Measurements from ENCODE around the gene MAP3K8.
"Not testable (repeated sequence)": the region's sequence is repeated elsewhere in the genome, so short reads cannot be mapped to it uniquely, and the experiment has no call there.

MAP3K8 gene

DNA sequence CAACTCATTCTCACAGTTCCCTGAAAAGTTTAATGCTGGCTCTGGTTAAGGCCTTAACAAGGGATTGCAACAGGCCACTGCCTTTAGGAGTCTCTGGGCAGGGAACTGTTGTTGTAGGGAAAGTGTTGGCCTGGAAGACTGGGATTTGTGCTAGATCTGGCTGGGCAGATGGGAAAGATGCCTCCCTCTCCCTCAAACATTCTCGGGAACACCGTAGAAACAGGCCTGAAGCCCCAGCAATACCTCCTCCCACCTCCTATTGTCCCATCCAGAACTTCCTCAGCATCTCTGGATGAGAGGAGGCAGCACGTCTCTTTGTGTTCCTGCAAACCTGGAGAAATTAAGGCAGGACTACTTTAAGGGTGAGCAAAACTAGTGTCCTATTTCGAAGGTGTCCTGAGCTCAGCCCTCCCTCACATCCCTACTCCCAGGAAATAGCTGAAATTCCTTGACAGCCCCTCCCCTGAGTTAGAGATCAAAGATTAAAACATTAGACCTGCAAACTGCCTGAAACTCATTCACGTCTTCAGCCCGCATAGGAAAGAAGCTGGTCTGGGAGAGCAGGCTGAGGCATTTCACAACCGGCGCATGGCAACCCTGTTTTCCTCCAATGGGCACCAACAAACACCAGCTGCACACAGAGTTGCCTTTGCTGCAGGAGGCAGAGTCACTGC is 10.9 kb upstream of the MAP3K8 start:
- no peak for DNase-seq (ENCODE audit: low read depth in 1 of 2, low spot score in 1 of 2)

DNA sequence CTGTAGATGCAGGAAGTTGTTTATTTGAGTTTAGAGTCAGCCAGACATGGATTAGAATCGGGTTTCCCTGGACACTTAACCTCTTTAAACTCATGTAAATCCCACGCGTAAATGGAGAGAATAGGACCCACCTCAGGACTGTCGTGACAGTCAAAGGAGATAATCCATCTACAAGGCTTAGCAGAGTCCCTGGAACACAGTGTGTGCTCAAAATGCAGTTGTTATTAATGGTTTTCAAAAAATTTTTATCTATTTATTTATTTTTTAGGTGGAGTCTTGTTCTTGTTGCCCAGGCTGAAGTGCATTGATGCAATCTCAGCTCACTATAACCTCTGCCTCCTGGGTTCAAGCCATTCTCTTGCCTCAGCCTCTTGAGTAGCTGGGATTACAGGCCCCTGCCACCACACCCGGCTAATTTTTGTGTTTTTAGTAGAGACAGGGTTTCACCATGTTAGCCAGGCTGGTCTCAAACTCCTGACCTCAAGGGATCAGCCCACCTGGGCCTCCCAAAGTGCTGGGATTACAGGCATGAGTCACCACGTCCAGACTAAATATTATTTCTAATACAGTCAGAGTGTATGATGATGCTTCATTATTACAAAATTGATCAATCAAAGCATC is 10.2 kb upstream of the MAP3K8 start:
- DNase-seq (ENCODE audit: low read depth in 1 of 2, low spot score in 1 of 2) = not testable (repeated sequence)

DNA sequence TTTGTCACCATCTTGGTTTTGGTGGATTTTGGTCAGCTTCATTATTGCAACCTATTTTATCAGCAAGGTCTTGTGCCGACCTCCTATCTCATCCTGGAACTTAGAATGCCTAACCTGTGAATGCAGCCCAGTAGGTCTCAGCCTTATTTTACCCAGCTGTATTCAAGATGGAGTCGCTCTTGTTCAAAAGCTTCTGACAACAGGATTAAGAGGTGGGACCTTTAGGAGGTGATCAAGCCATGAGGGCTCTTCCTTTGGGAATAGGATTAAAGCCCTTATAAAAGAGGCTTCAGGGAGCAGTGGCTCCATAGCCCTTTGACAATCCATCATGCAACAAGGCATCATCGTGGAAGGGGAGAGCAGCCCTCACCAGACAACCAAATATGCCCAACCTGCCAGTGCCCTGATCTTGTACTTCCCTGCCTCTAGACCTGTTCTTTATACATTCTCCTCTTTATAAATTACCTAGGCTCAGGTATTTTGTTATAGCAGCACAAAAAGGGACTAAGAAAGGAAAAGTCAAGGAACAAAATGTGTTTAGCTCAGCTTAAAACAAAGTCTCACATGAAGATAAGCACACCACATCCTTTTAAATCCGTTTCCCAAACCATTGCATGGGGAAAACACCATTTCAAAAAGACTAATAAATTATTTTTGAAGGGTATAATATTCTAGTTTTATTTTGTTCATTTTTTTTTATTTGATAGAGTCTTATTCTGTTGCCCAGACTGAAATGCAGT is 8.5 kb upstream of the MAP3K8 start:
- no peak for DNase-seq (ENCODE audit: low read depth in 1 of 2, low spot score in 1 of 2)

DNA sequence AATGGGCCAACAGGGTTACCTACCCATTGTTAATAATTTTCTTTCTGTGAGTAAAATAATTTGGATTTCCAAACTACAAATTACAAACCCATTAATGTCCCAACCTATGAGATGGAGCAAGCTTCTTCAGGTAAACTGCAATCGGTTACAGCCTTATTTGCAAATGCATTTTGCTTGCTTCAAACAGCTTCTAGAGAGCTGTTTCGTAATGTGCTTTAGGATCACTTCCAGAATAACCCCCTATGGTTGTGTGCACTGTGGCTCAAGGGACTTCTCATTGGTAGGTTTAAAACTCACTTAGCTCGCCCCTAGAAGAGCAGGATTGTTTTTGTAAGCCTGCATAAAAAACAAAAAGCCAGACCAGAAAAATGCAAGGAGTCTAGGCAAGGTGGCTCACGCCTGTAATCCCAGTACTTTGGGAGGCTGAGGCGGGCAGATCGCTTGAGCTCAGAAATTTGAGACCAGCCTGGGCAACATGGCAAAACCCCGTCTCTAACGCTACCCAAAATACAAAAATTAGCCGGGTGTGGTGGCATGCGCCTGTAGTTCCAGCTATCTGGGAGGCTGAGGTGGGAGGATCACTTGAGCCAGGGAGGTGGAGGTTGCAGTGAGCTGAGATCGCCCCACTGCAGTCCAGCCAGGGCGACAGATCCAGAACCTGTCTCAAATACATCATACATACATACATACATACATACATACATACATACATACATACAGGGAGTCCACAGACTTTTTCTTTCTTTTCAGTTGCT is 3.3 kb upstream of the MAP3K8 start:
- no peak for DNase-seq (ENCODE audit: low read depth in 1 of 2, low spot score in 1 of 2)

DNA sequence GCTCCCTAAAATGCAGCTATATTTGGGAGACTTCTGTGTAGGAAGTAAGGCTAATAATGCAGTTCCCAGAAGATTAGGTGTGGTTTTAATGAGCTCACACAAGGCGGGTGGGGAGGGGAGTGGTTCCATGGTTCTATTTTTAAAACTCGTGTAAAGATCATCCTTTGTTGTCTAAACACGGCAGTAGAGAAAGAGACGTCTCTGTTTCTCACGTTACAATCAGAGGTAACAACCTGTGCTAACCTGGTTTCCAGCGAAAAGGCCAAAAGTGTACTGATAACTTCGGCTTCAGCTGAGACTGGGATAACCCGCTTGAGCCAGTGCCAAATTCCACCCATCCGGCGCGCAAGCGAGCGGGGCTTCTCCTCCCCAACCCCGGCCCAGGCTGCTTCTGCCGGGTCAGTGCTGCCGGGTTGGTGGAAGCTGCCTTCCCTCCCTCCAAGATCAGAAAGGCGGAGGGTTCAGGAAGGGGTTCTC is 2.5 kb upstream of the MAP3K8 start:
- no peak for DNase-seq (ENCODE audit: low read depth in 1 of 2, low spot score in 1 of 2)

DNA sequence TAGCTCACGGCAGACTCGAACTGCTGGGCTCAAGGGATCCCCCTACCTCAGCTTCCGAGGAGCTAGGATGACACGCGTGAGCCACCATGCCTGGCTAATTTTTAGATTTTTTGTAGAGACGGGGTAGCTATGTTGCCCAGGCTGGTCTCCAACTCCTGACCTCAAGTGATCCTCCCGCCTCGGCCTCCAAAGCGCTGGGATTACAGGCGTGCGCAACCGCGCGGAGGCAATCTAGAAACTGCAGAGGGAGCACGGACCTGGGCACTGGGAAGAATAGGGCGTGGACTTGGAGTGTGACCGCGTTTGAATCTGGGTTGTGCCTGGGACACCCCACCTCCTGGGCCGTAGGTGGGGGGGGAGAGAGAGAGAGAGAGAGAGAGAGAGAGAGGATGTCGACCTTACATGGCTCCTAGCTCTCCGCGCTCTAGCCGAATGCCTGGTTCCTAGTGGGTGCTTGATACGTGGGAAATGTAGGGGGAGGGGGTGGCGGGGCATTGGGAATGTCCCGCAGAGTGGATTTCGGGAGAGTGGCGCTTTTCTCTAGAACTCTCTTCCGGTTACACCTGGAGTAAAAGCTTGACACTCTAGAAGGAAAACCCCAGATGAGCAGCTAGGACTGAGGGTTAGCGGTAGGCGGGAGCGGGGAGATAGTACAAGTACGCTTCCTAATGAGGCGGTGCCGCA is 1.2 kb upstream of the MAP3K8 start:
- DNase-seq (ENCODE audit: low read depth in 1 of 2, low spot score in 1 of 2) = no peak

DNA sequence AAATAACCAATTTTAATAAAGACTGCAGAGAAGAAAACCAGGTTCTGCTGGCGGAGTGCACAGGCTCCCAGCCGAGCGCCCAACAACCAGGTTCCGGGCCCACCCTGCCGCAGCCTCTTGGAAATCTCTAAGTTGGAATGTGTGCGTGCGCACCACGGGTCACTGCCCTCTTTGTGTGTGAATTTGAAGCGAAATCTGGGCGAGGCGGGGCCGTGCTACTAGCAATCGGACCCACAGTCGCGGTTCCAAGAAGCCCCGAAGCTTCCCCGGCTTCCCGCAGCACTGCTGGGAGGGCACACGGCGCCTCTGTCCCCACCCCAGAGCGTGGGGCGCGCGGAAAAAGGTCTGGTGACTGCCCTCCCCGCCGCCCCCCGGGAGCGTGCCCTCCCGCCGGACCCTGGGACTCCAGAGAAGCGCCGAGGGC is 666 bp upstream of the MAP3K8 start:
- DNase-seq (ENCODE audit: low read depth in 1 of 2, low spot score in 1 of 2) = peak in 1 of 2 donors; percentile 24

DNA sequence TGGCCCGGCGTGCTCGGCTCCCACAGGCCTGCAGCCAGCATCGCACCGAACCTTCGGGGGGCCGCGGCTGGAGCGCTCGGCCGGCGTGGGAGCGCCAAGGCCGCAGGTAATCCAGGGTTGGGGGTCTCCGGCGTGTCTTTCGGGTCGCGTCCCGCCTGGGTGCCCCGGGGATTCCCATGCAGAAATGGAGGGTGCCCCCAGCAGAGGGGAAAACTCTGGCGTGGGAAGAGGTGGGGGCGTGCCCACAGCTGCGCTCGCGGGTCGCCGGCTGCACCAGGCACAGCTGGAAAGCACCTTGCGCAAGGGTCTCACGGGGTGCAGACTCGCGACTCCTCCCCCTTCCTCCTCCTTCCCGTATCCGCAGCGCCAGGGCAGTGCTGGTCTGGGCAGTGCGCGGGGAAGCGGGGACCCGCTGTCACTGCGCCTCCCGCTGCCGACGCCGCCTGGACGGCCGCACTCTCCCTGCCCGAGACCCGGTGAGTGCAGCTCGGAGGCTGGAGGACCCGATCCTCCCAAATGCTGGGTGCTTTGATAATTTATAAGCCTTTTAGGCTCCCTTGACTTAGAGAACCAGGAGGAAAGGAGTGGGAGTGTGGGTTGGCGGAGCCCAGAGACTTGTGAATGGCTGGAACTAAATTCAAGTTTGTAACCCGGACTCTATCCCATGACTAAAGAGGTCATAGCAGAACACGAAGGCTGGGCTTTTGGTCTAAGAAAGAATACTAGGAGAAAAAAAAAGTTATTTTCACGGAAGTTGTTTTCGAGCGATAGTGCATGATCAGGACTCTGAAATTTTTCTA is 489 bp downstream of the MAP3K8 start:
- peak in 1 of 2 donors; percentile 23 for DNase-seq (ENCODE audit: low read depth in 1 of 2, low spot score in 1 of 2)

DNA sequence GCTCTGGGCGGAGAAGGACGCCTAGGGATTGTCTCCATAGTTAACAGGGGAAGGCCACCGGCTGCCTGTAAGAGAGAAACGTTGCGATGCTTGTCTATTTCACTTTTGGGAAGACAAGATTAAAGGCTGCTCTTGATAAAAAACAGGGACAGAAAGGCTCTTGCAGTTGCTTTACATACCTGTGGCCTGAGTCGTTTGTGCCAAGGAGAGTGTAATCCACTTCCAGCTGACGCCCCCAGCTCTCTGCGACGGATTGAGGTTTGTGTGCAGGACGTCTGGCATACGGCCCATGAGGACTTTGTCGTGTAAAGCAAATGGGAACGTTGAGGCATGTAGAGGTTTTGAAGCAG is 1.1 kb downstream of the MAP3K8 start:
- no peak for DNase-seq (ENCODE audit: low read depth in 1 of 2, low spot score in 1 of 2)

DNA sequence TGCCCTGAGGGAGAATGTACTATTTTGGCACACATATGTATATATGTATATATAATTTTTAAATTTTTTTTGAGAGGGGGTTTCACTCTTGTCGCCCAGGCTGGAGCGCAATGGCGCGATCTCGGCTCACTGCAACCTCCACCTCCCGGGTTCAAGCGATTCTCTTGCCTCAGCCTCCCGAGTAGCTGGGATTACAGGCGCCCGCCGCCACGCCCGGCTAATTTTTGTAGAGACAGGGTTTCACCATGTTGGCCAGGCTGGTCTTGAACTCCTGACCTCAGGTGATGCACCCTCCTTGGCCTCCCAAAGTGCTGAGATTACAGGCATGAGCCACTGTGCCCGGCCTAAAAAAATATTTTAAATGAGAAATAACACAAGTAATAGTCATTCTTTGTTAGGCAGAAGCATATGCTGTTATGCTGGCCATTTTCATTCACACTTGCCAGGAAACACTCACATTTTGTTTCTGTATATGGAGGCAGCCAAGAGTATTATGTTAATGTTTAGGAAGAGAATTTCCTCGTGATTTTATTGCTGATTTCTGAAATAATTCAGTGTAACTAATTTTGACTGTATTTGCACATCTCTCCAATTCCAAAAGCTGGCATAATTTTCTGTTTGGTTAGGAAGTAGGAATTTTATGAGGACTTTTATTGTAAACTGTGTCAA is 1.6 kb downstream of the MAP3K8 start:
- DNase-seq (ENCODE audit: low read depth in 1 of 2, low spot score in 1 of 2) = not testable (repeated sequence)

DNA sequence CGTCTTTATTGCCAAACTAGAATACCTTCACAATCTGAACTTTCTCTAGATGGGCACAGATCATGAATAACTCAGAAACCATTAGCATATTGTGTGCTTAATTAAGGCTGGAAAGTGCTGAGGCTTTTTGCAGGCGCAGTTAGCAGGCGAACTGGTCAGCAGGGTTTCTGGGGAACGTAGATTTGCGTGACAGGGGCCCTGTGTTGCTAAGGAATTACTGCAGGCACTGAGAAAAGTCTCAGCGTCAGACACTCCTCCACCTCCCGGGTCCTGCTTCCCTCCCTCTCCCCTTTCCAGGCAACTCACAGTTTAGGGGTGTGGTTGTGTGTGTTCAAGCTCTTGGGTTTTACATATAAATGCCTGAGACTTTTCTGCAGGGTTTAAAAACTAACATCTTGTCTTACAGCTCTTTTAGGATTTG is 2.2 kb downstream of the MAP3K8 start:
- no peak for DNase-seq (ENCODE audit: low read depth in 1 of 2, low spot score in 1 of 2)

DNA sequence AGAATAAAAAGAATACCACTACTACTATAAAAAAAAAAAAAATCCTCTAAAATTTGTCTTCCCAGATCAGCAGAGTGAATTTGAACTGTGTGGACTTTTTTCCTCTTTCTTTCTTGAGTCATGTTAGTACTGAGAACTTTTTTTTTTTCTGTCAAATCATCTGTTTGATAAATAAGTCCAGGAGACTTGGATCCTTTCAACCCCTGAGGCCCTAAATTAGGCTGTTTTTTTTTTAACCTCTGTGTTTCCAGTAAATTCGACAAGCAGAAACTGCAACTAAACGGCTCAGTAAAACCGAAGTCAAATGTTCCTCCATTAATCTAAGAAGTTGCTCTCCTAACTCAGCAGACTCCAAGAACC is 2.7 kb downstream of the MAP3K8 start:
- DNase-seq (ENCODE audit: low read depth in 1 of 2, low spot score in 1 of 2) = no peak

DNA sequence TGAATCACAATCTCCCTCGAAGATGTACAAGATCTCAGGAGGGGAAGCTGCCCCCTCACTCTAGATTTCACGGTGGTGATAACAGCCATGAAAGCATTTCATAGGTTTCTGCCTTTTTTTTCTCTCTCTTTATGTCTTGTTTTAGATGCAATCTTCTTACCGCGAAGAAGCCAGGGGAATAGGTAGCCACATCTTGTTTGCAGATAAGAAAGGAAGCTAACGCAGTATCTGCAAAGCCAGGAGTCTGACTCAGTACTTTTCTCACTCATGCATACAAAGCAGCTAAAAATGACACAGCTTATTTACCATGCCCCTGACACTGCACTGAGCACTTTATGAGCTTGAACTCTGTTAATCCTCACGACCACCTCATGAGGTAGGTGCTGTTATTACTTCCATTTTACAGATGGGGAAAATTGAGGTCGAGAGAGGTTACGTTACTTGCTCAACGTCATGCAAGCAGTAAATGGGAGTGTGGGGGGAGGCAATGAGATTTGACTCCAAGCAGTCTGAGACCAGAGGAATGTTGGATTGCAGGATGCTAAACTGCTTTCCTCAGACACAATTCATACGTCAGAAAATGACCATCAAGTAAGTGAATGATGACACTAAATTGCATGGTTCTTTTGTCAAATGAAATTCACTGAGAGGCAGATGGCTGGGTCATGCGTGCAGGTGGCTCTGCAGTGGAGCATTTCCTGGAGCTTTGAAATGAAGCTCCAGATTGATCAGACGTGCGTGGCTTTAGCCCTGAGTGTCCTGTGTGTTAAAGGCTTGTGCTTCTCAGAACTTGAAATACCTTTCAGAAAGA is 3.3 kb downstream of the MAP3K8 start:
- DNase-seq (ENCODE audit: low read depth in 1 of 2, low spot score in 1 of 2) = no peak

DNA sequence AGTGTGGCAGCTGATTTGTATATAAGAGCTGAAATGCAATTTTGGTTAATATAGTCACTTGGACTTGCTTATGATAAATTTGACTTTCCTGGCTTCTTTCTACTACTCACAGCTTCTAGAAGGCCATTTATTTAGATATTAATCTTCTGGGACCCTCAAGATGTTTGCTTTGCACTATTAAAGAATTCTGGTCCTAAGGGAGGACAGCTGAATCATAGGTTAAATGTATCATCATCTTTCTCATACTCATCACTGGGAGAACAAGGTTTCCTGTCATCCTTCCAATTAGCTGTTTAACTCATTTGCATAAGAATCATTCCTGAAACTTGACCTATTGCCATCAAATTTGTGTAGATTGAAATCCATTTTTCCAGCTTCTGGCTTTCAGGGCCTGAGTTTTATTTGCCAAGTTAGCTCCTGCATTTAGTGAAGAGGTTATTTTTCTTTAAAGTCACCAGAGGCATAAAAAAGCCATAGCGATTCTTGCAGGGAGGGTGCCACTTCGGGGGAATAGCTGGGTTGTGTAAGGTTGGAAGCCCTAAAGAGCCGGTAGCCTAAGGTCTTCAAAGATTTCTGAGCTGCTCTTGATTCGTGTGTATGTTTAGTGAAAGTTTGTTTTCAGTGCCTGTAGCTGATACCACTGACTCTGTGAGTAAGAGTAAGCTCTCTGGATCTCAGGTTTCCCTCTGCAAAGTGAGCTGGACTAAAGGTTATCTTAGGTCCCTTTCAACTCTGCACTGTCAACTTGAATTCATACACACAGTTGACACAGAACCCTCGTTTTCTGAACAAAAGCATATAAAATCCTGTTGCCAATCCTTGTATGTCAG is 4.3 kb downstream of the MAP3K8 start:
- DNase-seq (ENCODE audit: low read depth in 1 of 2, low spot score in 1 of 2) = no peak

DNA sequence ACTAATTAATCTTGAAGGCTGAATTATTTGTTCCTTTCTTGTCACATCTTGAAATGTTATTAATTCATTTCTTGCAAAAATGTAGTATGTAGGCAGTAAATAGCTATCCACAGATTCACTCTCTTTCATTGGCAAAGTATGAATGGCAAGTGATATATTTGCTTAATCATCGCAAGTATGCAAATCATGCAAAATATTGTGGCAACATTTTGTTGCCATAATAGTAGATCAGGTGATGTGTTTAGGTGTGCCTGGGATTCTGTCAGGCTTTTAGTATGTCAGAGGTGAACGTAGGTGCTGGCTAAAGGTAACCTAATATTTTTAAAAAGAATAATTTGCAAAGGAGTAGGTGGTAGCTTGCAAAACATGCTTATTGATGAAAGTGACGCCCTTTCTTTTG is 5.9 kb downstream of the MAP3K8 start:
- no peak for DNase-seq (ENCODE audit: low read depth in 1 of 2, low spot score in 1 of 2)

DNA sequence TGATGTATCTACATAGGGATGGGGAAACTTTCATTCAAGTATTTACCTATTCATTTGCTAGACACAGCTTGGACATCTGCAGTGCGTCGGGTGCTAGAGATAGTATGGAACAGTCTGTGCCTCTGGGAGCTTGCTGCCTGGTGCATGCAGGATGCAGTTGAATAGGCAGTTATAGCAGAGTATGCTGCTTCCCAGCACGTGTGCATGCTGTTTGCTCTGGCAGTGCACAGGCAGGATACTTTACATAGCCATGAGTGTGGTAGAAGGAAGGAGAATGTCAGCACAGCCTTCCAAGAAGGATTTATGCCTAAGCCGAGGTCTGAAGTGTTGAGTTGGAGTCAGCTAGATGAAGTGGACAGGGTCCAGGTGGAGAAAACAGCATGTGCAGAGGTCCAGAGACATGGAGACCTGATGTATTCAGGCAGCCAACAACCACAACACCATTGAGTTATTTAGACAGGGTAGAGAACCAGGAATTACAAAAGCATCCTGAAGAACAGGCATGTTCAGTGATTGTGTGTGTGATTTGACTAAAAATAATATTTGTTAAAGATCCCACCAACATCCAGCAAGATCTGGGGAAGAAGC is 8.1 kb downstream of the MAP3K8 start:
- no peak for DNase-seq (ENCODE audit: low read depth in 1 of 2, low spot score in 1 of 2)

DNA sequence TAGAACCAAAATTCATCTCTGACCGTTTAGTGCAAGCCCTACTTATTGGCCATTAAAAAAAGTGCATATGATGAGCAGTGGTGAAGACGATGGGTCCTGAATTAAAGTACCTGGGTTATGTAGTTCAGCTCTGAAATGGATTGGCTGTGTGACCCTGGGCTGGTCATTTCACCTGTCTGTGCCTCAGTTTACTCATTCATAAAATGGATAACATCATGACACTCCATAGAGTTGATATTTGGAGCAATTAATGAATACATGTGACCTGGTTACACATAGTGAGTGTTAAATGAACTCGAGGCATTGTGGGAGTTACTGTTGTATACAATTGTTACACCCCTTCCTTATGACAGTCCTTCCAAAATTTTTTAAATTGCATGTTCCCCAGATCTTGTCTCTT is 9.1 kb downstream of the MAP3K8 start:
- DNase-seq (ENCODE audit: low read depth in 1 of 2, low spot score in 1 of 2) = no peak

DNA sequence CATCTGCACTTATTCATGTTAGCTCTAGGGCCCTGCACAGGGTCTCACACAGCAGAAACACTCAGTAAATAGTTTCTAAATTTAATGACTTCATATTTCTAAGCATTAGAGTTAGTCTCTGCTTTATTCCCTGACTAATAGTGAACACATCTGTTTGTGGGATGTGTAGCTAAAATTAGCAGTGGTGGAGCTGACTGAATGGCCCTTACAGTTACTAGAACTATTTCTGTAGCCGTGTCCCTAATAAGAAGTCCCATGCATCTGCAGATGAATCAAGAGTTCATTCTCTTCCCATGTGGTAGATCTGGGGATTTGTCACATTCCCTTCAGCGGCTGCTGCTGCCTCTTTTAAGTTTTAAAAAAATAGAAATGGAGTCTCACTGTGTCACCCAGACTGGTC is 11.7 kb downstream of the MAP3K8 start:
- DNase-seq (ENCODE audit: low read depth in 1 of 2, low spot score in 1 of 2) = no peak
